ENCODE measurements around the gene MYOD1. TPM values are rescaled to one million over a fixed set of nuclear protein-coding genes. Genes with fewer than 3 reads are reported as not detected.
A peak's percentile ranks its signal among the peaks of the same experiment; 100 is the strongest.

The MYOD1 gene
- total and polyA plus RNA-seq, 2 of the 13 experiments (the other 11 are each of a cell fraction or from before 2014, with no cell fraction given) = not detected

- TF ChIP-seq ZNF691 (CRISPR knock-in tag; IDR thresholded peaks at IDR 0.05; ENCODE audit: borderline replicate concordance, low read depth) = no peak
- TF ChIP-seq MIER2 (CRISPR knock-in tag; IDR thresholded peaks at IDR 0.05) = no peak
- TF ChIP-seq ZNF75D (CRISPR knock-in tag; IDR thresholded peaks at IDR 0.05; ENCODE audit: borderline replicate concordance) = no peak
- TF ChIP-seq CREB3 (CRISPR knock-in tag; IDR thresholded peaks at IDR 0.05) = no peak
- no peak for TF ChIP-seq ZNF383 (CRISPR knock-in tag; IDR thresholded peaks at IDR 0.05; ENCODE audit: borderline replicate concordance)
- TF ChIP-seq ZNF256 (CRISPR knock-in tag; conservative IDR thresholded peaks at IDR 0.05) = no peak
Measured at GRCh38 chr11:17713851-17714250, 5.5 kb upstream of the MYOD1 start (continued).

- 15% methylated on average over 6 of the region's 8 CpGs for WGBS (ENCODE audit: low lambda C conversion rate)
- H3K79me2 ChIP-seq (ENCODE audit: insufficient read depth, low read length) = no peaks in the 10 kb centered on the region
- DNase-seq (ENCODE audit: low spot score) (no peak), FAIRE-seq (no peak), ATAC-seq (no peak)
- ChIA-PET CTCF (ENCODE audit: low intra/inter-chr PET ratio, low total read pairs) (no interaction called here), POLR2A (no interaction called here)
- H2AFZ ChIP-seq (ENCODE audit: low read length) = no peak overlapping the region
- no TSS peak for BruUV-seq (replicated peaks)
- in situ Hi-C loops (cut with HindIII; ENCODE audit: extremely low pct_ligation_motif_present, low pct_unique_long_range_greater_than_20kb) = no loop called here
- no peak overlapping the region for H3K4me2 ChIP-seq (ENCODE audit: low read depth, low read length)
- H4K20me1 ChIP-seq (ENCODE audit: insufficient read depth, low read length) = 0 out of 2 replicates have a peak, but pooled peaks cover 2% of the 10 kb centered on the region
- TF ChIP-seq HDAC6 (IDR thresholded peaks at IDR 0.05; ENCODE audit: low read depth, low read length) (no peak), KMT2B (CRISPR knock-in tag; IDR thresholded peaks at IDR 0.05) (no peak), HOXA9 (CRISPR knock-in tag; IDR thresholded peaks at IDR 0.05; ENCODE audit: borderline replicate concordance) (no peak), SETDB1 (CRISPR knock-in tag; IDR thresholded peaks at IDR 0.05; ENCODE audit: borderline replicate concordance) (no peak), ZNF260 (CRISPR knock-in tag; IDR thresholded peaks at IDR 0.05; ENCODE audit: borderline replicate concordance, low read depth) (no peak), NBN (conservative IDR thresholded peaks at IDR 0.05) (no peak), ZXDC (CRISPR knock-in tag; IDR thresholded peaks at IDR 0.05) (no peak), GTF2F1 (IDR thresholded peaks at IDR 0.05; ENCODE audit: low read length) (no peak), CTCF (CRISPR knock-in tag; IDR thresholded peaks at IDR 0.05) (0 out of 2 replicates have a peak, but pooled peaks have one; percentile 18)
- H3K9ac ChIP-seq (ENCODE audit: insufficient read depth, low read depth, low read length) = no peak overlapping the region
- H3K9me3 ChIP-seq (ENCODE audit: low read length) = no peaks in the 10 kb centered on the region
- peaks cover 4 to 61% of the 10 kb centered on the region in 2 experiments; a peak in 4 of 5 replicates for H3K27me3 ChIP-seq (ENCODE audit: control insufficient read depth in 1 of 2, insufficient read depth in 2 of 2, low read length in 2 of 2)
- H3K36me3 ChIP-seq (replicated peaks in 1 of 2; ENCODE audit: control insufficient read depth in 1 of 2, insufficient read depth in 2 of 2, low read length in 2 of 2) = no peaks in the 10 kb centered on the region
- H3K4me1 ChIP-seq (ENCODE audit: insufficient read depth, low read length) = no peaks in the 10 kb centered on the region
- intact Hi-C loops (cut with micrococcal nuclease; ENCODE audit: unreplicated experiment) = no loop called here
- H3K4me3 ChIP-seq (replicated peaks in 1 of 3; ENCODE audit: insufficient read depth in 1 of 3, low read depth in 2 of 3, low read length in 3 of 3) = no peak overlapping the region
- H3K27ac ChIP-seq (ENCODE audit: extremely low read length, insufficient read depth, low read length) = no peak overlapping the region
Measured at GRCh38 chr11:17714356-17714854, 5.0 kb upstream of the MYOD1 start.
